Fibroblast of peridontal ligament (primary cell): ENCODE results near the gene MYMK.

Experiments used
- DNase-seq: peaks from one replicate; pipeline ENCODE4 v3.0.0-alpha.2; 2010; ENCODE audit errors: extremely low read depth

Gene MYMK

DNA sequence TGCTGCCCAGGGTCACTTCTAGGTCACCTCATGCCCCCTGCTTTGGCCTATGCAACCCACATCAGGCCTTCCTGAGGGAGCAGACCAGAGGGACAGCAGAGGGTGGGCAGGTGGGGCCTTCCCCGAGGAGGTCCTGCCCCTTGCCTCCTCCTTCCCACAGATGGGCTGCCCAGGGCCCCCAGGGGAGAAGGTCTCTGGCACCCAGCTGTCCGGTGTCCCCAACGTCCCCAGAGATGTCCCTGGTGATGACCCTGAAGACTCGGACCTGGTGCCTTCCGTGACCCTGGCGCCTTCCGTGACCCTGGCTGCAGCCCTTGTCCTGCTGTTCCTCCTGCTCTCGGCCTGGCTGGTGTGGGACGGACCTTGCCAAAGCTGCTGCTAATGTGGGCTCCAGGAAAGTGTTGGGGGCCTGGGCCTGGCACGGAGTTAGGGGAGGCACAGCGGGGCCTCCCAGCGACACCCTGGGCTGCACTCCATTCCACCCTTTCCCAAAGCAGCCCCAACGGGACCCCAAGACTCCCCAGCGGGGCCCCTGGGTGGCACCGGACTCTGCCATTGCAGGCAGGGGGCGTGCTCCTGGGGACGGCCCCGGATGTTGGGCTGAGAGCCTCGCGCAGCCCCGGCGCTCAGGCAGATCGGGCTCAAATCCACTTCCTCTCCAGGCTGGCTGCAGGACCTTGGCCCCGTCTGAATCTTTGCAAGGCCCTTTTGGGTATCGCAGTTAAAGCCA lies 39.1 kb downstream of the MYMK start:
- DNase-seq = no peak

- no peak for DNase-seq
Observed at GRCh38 chr9:133484671-133485437, 39.9 kb downstream of the MYMK start.

DNA sequence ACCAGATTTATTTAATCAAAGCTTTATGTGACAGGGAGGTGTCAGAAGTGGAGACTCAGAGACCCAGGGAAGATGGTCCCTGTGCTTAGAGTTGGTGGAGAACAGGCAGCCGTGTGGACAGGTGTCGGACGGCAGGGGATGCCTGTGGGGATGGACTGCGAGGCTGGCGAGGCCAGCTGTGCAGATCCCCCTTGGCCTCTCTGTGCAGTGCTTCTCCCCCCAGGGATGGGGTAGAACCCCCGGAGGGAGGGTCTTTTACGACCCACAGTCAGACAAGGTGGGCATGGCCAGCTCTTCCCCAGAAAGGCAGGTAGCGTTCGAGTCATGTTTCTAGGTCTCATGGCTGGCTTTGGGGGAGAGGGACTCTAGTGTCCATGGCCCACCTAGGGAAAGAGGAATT lies 41.1 kb downstream of the MYMK start:
- no peak for DNase-seq

GRCh38 chr9:133478851-133479711 lies 45.7 kb downstream of the MYMK start, which contains the start of gene SLC2A6:
Gene SLC2A6, minus strand, starts transcription at chr9:133479099. Its CDS starts 40 bp downstream, at chr9:133479059.
- peak; percentile 52 for DNase-seq

GRCh38 chr9:133477992-133478850 lies 46.5 kb downstream of the MYMK start:
- DNase-seq = no peak

DNA sequence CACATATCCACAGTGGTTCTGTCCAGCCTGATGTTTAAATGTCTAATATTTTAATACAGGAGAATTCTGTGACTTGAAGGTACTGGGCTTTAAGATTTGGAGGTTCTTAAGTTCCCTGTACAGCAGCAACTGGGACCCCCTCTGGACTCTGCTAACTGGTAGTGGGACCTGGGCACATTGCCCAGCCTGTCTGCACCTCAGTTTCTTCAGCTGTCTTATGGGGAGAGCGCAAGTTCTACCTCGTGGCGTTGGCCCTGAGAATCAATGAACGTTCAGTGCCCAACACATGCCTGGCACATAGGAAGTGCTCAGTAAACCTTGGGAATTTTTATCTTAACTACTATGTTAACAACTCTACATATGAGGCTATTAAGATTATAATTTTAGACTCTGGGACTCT lies 47.3 kb downstream of the MYMK start:
- no peak for DNase-seq

DNA sequence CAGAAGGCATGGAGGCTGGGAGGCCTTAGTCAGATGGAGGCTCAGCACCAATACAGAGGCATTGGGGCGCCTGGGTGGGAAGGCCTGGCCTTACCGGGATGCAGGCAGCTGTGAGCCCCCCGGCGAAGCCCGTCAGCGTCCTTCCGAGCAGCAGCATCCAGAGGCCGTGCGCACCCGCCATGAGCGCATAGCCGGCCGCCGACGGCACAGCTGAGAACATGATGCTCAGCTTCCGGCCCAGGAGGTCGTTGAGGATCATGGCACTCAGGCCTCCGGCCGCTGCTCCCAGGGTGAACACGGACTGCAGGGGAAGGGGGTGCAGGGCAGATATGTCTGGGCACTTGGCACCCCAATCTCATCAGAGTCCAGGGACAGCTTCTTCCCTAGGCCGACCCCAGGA lies 47.8 kb downstream of the MYMK start:
- DNase-seq = no peak

GRCh38 chr9:133476036-133476931 lies 48.5 kb downstream of the MYMK start:
- no peak for DNase-seq

GRCh38 chr9:133475292-133476012 lies 49.3 kb downstream of the MYMK start:
- DNase-seq = no peak

GRCh38 chr9:133474853-133475252 lies 49.9 kb downstream of the MYMK start:
- DNase-seq = no peak

GRCh38 chr9:133474215-133474614 lies 50.5 kb downstream of the MYMK start:
- DNase-seq = no peak

DNA sequence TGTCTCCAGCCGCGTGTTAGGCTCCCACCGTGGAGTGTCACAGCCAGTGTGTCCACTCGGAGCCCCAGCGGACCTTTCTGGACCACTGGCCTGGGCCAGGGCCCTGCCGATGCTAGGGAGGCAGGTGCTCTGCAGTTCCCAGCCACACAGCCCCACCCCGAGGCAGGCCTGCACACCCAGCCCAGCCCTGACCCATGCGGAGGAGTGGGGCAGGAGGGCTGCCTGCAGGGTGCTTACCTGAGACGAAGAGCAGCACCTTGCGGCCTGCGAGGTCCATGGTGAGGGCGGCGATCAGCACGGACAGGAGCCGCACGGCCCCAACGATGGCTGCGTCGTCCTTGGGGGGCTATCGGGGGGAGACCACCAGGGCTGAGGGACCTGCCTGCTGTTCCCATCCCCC lies 51.0 kb downstream of the MYMK start:
- no peak for DNase-seq

- DNase-seq = no peak
Observed at GRCh38 chr9:133472753-133473378, 51.9 kb downstream of the MYMK start.

DNA sequence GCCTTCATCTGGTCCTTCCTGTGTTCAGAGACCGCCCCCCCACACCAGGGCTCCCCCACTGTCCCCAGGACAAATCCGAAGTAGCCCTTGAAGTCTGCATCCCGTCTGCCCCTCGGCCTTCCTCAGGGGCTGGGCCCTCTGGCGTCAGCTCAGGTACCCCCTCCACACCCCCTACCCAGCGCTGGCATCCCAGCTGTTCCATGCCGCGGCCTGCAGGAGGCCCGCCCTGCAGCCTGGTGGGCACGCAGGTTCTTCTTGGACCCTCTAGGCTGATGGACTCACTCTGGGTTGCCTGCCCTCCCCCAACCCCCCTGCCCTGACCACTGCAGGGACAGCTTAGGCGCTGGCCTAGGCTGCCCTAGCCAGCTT lies 52.5 kb downstream of the MYMK start:
- DNase-seq = no peak

- no peak for DNase-seq
Observed at GRCh38 chr9:133471551-133472276, 53.0 kb downstream of the MYMK start.

- DNase-seq = no peak
Observed at GRCh38 chr9:133470988-133471387, 53.8 kb downstream of the MYMK start.

- DNase-seq = no peak
Observed at GRCh38 chr9:133470427-133470924, 54.3 kb downstream of the MYMK start.

DNA sequence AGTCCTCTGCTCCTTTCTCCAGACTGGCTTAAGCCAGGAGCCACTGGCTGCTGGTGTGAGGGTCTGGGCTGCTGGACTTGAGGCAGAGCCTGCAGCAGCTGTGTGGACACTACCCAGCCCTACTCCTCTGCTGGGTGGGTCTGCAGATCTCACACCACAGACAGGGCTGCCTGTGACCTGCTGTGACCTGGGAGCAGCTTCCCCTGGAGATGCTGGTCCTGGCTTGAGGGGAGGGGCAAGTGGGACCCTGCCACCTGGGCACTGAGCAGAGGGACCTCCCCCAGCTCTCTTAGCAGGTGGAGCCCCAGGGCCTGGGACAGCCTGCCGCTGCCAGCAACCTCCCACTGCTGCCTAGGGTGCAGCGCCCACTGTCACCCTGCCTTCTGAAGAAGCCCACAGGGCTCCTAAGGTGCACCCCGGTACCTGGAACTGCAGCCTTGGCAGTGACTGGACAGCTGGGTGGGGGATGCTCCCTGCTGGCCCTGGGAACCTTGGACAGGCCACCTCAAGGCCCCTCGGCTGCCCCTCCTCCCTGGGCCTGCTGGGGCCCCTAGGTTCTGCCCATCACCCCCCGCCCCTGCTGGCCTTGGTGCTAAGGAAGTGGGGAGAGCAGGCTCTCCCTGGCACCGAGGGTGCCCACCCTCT lies 55.9 kb downstream of the MYMK start:
- no peak for DNase-seq
